ENCODE results near the gene CAMSAP1. TPM values are rescaled to one million over a fixed set of nuclear protein-coding genes. Genes with fewer than 3 reads are reported as not detected.

The CAMSAP1 gene
- total RNA-seq, 2 donors from 2014 or later, result 38.1 to 40.6 TPM

DNA sequence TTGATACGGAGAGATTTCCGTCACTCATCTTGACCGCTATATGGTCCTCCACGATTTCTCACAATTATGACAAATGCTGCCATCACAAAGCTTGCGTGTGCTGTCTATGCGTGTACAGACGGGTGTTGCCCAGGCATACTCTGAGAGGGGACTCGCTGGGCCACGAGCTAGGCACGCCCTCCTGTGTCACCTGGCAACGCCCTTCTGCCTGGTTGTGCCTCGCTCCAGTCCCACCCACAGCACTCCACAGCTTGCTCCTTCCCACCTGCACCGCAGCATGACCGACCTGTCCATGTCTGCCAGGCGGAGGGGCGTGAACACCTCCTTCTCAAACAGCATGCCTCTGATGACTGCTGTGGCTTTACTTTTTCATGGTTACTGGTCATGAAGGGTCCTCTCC, 55.6 kb downstream of the CAMSAP1 start:
- DNase-seq (ENCODE audit: low spot score in 2 of 2), result no peak
- no peak overlapping the region for H3K27ac Mint-ChIP-seq
- ATAC-seq, result no peak
- peaks cover 0 to under 1% of the 10 kb centered on the region in 2 donors for H3K36me3 Mint-ChIP-seq
- no peaks in the 10 kb centered on the region for H3K9me3 Mint-ChIP-seq

- DNase-seq (ENCODE audit: low spot score in 2 of 2) (no peak), ATAC-seq (peak; percentile 63 to 69)
- H3K36me3 Mint-ChIP-seq, result peaks cover 0 to 11% of the 10 kb centered on the region in 2 donors
These were observed 56.6 kb downstream of the CAMSAP1 start for GRCh38 chr9:135850737-135851136.

DNA sequence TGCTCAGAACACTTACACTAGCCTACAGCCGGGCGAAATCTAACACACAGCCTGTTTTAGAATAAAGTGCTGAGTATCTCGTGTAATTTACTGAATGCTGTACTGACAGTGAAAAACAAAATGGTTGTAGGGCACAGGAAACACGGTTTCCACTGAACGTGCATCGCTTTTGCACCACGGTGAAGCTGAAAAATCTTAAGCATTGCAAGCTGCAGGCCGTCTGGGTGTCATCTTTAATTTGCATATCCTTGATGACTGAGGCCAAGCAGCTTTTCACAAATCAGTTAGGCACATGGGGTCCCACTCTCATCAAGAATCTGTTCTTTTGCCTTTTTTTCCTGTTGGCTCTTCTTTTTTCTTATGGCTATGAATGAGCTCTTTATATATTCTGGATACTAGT, 58.2 kb downstream of the CAMSAP1 start:
- Mint-ChIP-seq H3K36me3 (peaks cover 14 to 26% of the 10 kb centered on the region in 2 donors), H3K9me3 (peaks cover 12% of the 10 kb centered on the region in 2 donors), H3K27ac (no peak overlapping the region)
- DNase-seq (ENCODE audit: low spot score in 2 of 2) (no peak), ATAC-seq (no peak)

More at GRCh38 chr9:135850737-135851136, 56.6 kb downstream of the CAMSAP1 start:
- no peak overlapping the region for H3K27ac Mint-ChIP-seq
- H3K9me3 Mint-ChIP-seq, result no peaks in the 10 kb centered on the region

GRCh38 chr9:135848341-135849047, 58.9 kb downstream of the CAMSAP1 start:
- H3K9me3 Mint-ChIP-seq, result peaks cover 16% of the 10 kb centered on the region in 2 donors
- peak in 1 of 2 donors; percentile 30 for ATAC-seq
- peaks cover 19 to 32% of the 10 kb centered on the region in 2 donors for H3K36me3 Mint-ChIP-seq
- DNase-seq (ENCODE audit: low spot score in 2 of 2), result no peak
- H3K27ac Mint-ChIP-seq, result no peak overlapping the region

- H3K36me3 Mint-ChIP-seq, result peaks cover 19 to 37% of the 10 kb centered on the region in 2 donors
These were observed 59.5 kb downstream of the CAMSAP1 start for GRCh38 chr9:135847833-135848232.

DNA sequence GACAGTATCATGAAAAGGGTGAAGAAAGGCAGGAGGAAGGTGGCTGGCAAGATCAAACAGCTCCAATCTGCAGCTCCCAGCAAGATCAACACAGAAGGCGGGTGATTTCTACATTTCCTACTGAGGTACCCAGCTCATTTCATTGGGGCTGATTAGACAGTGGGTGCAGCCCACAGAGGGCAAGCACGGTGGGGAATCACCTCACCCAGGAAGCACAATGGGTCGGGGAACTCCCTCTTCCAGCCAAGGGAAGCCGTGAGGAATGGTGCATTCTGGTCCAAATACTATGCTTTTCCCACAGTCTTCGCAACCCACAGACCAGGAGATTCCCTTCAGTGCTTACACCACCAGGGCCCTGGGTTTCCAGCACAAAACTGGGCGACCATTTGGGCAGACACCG, 66.8 kb downstream of the CAMSAP1 start:
- peaks cover 16% of the 10 kb centered on the region in 2 donors for H3K9me3 Mint-ChIP-seq
- H3K36me3 Mint-ChIP-seq, result peaks cover 19 to 25% of the 10 kb centered on the region in 2 donors
- ATAC-seq, result peak in 1 of 2 donors; percentile 61
- no peak for DNase-seq (ENCODE audit: low spot score in 2 of 2)
- H3K27ac Mint-ChIP-seq, result no peak overlapping the region

More at GRCh38 chr9:135847833-135848232, 59.5 kb downstream of the CAMSAP1 start:
- no peak for ATAC-seq
- no peak overlapping the region for H3K27ac Mint-ChIP-seq
- peaks cover 16% of the 10 kb centered on the region in 2 donors for H3K9me3 Mint-ChIP-seq
- no peak for DNase-seq (ENCODE audit: low spot score in 2 of 2)

- peaks cover 12 to 14% of the 10 kb centered on the region in 2 donors for H3K9me3 Mint-ChIP-seq
- ATAC-seq, result no peak
- no peak for DNase-seq (ENCODE audit: low spot score in 2 of 2)
- H3K27ac Mint-ChIP-seq, result no peak overlapping the region
- peaks cover 14 to 20% of the 10 kb centered on the region in 2 donors for H3K36me3 Mint-ChIP-seq
These were observed 67.2 kb downstream of the CAMSAP1 start for GRCh38 chr9:135840107-135840506.

GRCh38 chr9:135839516-135839915, 67.8 kb downstream of the CAMSAP1 start:
- DNase-seq (ENCODE audit: low spot score in 2 of 2) (no peak), ATAC-seq (no peak)
- H3K9me3 Mint-ChIP-seq, result peaks cover 7 to 8% of the 10 kb centered on the region in 2 donors
- no peak overlapping the region for H3K27ac Mint-ChIP-seq
- peaks cover 8 to 14% of the 10 kb centered on the region in 2 donors for H3K36me3 Mint-ChIP-seq

- DNase-seq (ENCODE audit: low spot score in 2 of 2) (no peak), ATAC-seq (no peak)
- Mint-ChIP-seq H3K27ac (peak overlapping the region in 1 of 2 donors; percentile 4), H3K9me3 (no peaks in the 10 kb centered on the region), H3K36me3 (peaks cover 4 to 10% of the 10 kb centered on the region in 2 donors)
These were observed 72.2 kb downstream of the CAMSAP1 start for GRCh38 chr9:135835131-135835530.

- H3K36me3 Mint-ChIP-seq, result peaks cover 10 to 21% of the 10 kb centered on the region in 2 donors
- no peak for DNase-seq (ENCODE audit: low spot score in 2 of 2)
- ATAC-seq, result no peak
- H3K9me3 Mint-ChIP-seq, result peaks cover 0 to 4% of the 10 kb centered on the region in 2 donors
- H3K27ac Mint-ChIP-seq, result no peak overlapping the region
These were observed 73.5 kb downstream of the CAMSAP1 start for GRCh38 chr9:135833864-135834263.

DNA sequence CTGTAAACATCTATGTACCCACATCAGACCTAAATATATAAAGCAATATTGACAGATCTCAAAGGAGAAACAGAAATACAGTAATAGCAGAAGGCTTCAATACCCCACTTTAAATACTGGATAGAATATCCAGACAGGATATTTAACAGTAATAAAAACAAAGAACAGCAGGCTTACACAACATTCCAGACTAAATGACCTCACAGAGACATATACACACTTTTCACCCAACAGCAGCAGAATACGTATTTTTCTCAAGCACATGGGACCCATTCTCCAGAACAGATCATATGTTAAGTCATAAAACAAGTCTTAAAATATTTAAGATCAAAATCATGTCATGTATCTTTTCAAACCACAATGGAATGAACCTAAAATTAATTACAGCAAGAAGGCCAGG, 76.8 kb downstream of the CAMSAP1 start:
- DNase-seq (ENCODE audit: low spot score in 2 of 2), result no peak
- H3K27ac Mint-ChIP-seq, result no peak overlapping the region
- H3K36me3 Mint-ChIP-seq, result peaks cover 20 to 32% of the 10 kb centered on the region in 2 donors
- ATAC-seq, result no peak
- peaks cover 0 to 4% of the 10 kb centered on the region in 2 donors for H3K9me3 Mint-ChIP-seq

- Mint-ChIP-seq H3K36me3 (peaks cover 27 to 32% of the 10 kb centered on the region in 2 donors), H3K9me3 (peaks cover 0 to 4% of the 10 kb centered on the region in 2 donors), H3K27ac (peak overlapping the region in 1 of 2 donors; percentile 7)
- DNase-seq (ENCODE audit: low spot score in 2 of 2), result no peak
- no peak for ATAC-seq
These were observed 78.7 kb downstream of the CAMSAP1 start for GRCh38 chr9:135828656-135829055.

DNA sequence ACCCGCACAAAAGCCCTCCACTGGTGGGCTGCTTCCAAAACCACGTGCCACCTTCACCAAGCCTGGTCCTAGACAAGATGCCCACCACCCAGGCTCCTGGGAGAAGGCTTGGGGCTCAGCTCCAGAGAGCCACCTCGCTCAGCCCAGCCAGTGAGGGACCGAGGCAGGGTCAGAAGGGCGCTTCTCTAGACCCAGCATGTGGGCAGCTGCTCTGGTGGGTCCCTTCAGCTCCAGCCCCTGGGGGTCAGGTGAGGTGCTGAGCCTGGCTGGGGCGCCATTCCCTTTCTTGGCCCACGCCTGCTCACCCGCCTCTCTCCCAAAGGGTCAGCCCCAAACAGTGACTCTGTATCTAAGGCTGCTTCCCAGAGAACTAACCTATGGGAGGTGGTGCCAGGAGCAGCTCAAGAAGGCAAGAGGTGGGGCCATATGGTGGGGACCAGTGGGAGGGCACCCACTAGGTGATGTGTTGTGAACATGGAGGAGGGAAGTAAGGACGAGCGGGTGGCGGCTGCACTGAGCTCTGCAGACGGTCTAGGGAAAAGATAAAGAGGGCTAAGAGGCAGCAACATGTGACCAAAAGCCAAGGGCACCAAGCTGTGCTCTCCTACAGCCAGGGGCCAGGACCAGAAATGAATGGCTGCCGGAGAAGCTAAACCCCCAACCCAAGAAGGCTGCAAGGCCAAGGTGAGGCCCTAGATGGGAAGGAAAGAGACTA, 79.3 kb downstream of the CAMSAP1 start:
- Mint-ChIP-seq H3K27ac (peak overlapping the region in 1 of 2 donors; percentile 70), H3K9me3 (peaks cover 0 to 4% of the 10 kb centered on the region in 2 donors), H3K36me3 (peaks cover 27 to 34% of the 10 kb centered on the region in 2 donors)
- DNase-seq (ENCODE audit: low spot score in 2 of 2) (no peak), ATAC-seq (no peak)

DNA sequence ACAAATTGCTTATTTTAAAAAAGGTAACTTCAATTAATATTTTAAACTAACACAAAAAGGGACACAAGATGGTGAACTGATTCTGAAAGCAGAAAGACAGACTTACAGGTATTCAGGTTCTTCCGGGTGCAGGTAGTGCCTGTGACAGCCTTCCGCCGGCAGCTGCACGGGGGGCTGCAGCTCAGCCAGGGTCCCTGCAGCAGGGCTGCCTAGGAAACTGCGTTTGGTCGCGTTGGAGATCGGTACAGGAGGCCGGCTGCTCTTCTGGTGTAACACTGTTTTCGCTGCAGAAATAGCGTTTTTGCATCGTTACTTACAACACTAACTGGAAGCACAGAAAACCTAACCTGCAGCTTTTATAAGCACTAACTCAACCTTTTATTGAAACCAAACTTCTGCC, 80.0 kb downstream of the CAMSAP1 start:
- Mint-ChIP-seq H3K36me3 (peaks cover 27 to 41% of the 10 kb centered on the region in 2 donors), H3K9me3 (peaks cover 0 to 4% of the 10 kb centered on the region in 2 donors)
- no peak for ATAC-seq

GRCh38 chr9:135826188-135826545, 81.2 kb downstream of the CAMSAP1 start:
- peak overlapping the region in 1 of 2 donors; percentile 72 for H3K27ac Mint-ChIP-seq
- no peak for DNase-seq (ENCODE audit: low spot score in 2 of 2)
- peaks cover 0 to 4% of the 10 kb centered on the region in 2 donors for H3K9me3 Mint-ChIP-seq
- ATAC-seq, result no peak
- H3K36me3 Mint-ChIP-seq, result peaks cover 27 to 46% of the 10 kb centered on the region in 2 donors

More for the DNA sequence above, 80.0 kb downstream of the CAMSAP1 start:
- DNase-seq (ENCODE audit: low spot score in 2 of 2), result no peak
- H3K27ac Mint-ChIP-seq, result peak overlapping the region in 1 of 2 donors; percentile 74

DNA sequence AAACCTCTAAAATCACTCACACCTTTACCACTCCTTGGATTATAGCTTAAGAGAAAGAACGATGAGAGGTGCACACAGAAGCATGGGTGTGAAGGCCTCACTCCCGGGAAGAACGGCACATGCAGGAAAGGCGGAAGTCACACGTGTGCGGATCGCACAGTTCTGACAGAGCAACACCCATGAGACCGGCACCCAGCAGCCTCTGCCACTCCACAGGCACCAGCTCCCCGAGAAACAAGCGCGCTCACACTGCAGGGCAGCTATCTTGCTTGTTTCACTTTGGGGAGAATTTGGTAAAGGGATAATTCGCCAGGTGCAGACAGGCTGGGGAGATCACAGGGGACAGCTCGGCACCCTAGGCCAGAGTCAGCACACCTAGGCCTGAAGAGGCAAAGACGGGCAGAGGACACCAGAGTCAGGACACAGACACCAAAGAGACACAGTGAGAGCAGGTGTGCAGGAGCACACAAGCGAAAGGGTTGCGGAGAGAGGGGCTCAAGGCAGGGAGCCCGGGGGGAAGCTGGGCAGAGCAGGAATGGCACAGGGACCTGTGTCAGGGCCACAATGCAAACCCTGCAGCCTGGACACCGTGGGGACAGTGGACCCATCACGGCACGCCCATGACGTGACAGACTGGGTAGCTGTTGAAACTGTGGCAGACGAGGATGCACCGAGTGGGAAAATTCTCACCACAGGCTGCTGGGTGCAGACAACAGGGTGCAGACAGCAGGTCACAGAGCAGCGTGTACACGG, 81.7 kb downstream of the CAMSAP1 start:
- ATAC-seq (no peak), DNase-seq (ENCODE audit: low spot score in 2 of 2) (no peak)
- Mint-ChIP-seq H3K36me3 (peaks cover 27 to 41% of the 10 kb centered on the region in 2 donors), H3K9me3 (peaks cover 0 to 4% of the 10 kb centered on the region in 2 donors), H3K27ac (no peak overlapping the region)

GRCh38 chr9:135823036-135823435, 84.3 kb downstream of the CAMSAP1 start:
- Mint-ChIP-seq H3K9me3 (no peaks in the 10 kb centered on the region), H3K27ac (peak overlapping the region in 1 of 2 donors; percentile 74), H3K36me3 (peaks cover 10 to 20% of the 10 kb centered on the region in 2 donors)
- DNase-seq (ENCODE audit: low spot score in 2 of 2) (no peak), ATAC-seq (no peak)
